ENCODE measurements around the gene CNTNAP3B.
"Not testable (repeated sequence)": the region's sequence is repeated elsewhere in the genome, so short reads cannot be mapped to it uniquely, and the experiment has no call there.

The CNTNAP3B gene

DNA sequence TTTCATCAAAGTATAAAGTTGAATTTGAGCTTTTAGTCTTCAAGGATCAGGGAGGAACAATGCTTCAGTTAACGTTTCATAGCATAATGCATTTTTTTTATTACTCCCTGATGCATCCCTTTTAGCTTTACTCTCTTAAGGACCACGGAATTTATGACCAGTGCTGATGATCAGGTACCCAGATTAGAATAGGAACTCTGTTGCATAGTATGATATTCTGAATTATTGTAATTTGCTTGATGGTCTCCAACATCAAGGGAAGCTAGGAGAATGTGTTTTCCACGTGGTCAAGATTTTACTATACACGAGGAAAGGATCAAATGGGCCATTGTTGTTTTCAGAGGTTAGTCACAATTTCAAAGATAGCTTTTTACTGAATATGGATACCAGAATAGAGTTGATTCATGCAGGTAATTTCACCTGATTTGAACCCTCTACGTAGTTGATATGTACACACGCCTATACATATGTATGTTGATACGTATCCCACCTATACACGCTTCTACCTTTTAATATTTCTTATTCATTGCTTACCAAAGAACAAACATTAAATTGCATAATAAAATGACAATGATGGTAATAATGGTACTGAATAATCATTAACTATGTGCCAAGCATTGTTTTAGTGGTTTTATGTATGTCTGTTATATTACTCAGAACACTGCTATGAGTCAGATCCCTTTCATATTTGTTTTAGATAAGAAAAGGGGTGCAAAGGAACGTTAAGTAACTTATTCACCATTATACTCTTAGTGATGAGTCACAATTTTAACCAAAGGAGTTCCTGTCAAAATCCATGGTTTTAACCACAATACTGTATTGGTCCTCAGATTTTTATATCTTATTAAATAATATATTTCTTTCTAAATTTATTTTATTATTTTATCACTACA lies 277.1 kb downstream of the CNTNAP3B start:
- not testable (repeated sequence) for H3K4me3 ChIP-seq (ENCODE audit: low read length); DNase-seq (ENCODE audit: low read depth); H3K36me3 ChIP-seq (ENCODE audit: control insufficient read depth, insufficient read depth, low read length, severe bottlenecking); H3K9me3 ChIP-seq (ENCODE audit: control insufficient read depth, low read length); H3K27me3 ChIP-seq (replicated peaks; ENCODE audit: control insufficient read depth, insufficient read depth, low read length); H3K9ac ChIP-seq (ENCODE audit: low read length); H3K4me1 ChIP-seq (ENCODE audit: control insufficient read depth, insufficient read depth, low read length)

DNA sequence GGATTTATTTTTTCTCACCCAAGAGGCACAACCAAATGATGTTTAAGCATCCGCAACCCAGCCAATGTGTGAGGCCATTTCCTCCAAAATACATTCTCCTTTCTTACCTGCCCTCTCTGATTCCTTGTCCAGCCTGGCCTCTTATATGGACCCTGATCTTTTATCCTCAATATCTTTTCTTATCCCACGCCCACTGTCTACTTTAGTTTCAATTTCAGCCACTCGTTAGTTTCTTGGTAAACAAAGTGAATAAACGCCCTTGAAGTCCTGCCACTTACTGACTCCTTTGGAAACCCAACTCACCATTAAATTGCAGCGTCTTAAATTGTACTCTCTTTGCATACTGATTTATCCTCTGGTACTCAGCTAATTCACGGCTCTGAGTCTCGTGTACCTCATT lies 281.4 kb downstream of the CNTNAP3B start:
- not testable (repeated sequence) for H3K27me3 ChIP-seq (replicated peaks; ENCODE audit: control insufficient read depth, insufficient read depth, low read length); H3K9ac ChIP-seq (ENCODE audit: low read length); H3K36me3 ChIP-seq (ENCODE audit: control insufficient read depth, insufficient read depth, low read length, severe bottlenecking); H3K4me1 ChIP-seq (ENCODE audit: control insufficient read depth, insufficient read depth, low read length); H3K9me3 ChIP-seq (ENCODE audit: control insufficient read depth, low read length); H3K4me3 ChIP-seq (ENCODE audit: low read length); DNase-seq (ENCODE audit: low read depth)
